GM12892 (cell line): ENCODE results near the gene CD200R1L.

ENCODE experiments used
- DNase-seq: peaks from one replicate; pipeline ENCODE4 v3.0.0; 2011; ENCODE audit not compliant: insufficient read length
- FAIRE-seq: peaks from 2 replicates; lab custom pipeline; 2011; peaks lifted over from hg19 to GRCh38; lab: Jason Lieb, UNC
- POLR2A ChIP-seq: IDR thresholded peaks from 2 replicates; pipeline ENCODE4 v1.6.1; 2011; ENCODE audit warnings: low read depth, low read length, control low read depth
- POLR2AphosphoS5 ChIP-seq: IDR thresholded peaks from 2 replicates; pipeline ENCODE4 v1.6.1; 2011; ENCODE audit warnings: low read depth, low read length, control low read depth
- TAF1 ChIP-seq: IDR thresholded peaks from 2 replicates; pipeline ENCODE4 v1.6.1; 2011; ENCODE audit warnings: low read depth, mild to moderate bottlenecking, control low read depth, low read length, borderline replicate concordance

CD200R1L gene

GRCh38 chr3:112817797-112818196 lies 28.9 kb downstream of the CD200R1L start:
- DNase-seq (no peak), FAIRE-seq (no peak)
- no peak for TF ChIP-seq POLR2A
- no peak for TF ChIP-seq TAF1
- no peak for TF ChIP-seq POLR2AphosphoS5

- no peak for FAIRE-seq
- no peak for TF ChIP-seq POLR2AphosphoS5
- no peak for TF ChIP-seq TAF1
- TF ChIP-seq POLR2A = no peak
- DNase-seq = no peak
These were observed 29.4 kb downstream of the CD200R1L start for GRCh38 chr3:112817271-112817670.

DNA sequence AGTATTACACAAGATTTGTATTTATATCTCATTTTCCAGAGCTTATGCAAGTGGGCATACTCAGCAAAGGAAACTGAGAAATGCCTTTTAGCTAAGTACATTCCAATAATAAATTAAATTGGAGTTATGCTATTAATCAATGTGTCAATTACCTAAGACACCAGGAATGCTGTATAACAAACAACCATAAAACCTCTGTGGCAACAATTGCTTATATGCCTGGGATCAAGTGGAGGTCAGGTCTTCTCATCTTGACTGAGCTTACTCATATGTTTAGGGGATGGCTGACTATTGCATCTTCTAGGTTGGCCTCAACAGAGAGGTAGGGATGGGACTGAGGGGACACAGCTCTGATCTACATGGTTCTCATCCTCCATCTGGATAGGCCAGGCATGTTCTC lies 30.7 kb downstream of the CD200R1L start:
- TF ChIP-seq POLR2AphosphoS5 = no peak
- no peak for TF ChIP-seq POLR2A
- TF ChIP-seq TAF1 = no peak
- FAIRE-seq (no peak), DNase-seq (no peak)

- TF ChIP-seq POLR2A (no peak), POLR2AphosphoS5 (no peak), TAF1 (no peak)
- DNase-seq = no peak
These were observed 32.4 kb downstream of the CD200R1L start for GRCh38 chr3:112814266-112814665.

GRCh38 chr3:112813723-112814171 lies 32.9 kb downstream of the CD200R1L start:
- DNase-seq = no peak
- no peak for FAIRE-seq

More at GRCh38 chr3:112814266-112814665, 32.4 kb downstream of the CD200R1L start:
- FAIRE-seq = peak; percentile 67

GRCh38 chr3:112813016-112813415 lies 33.6 kb downstream of the CD200R1L start:
- FAIRE-seq = no peak
- TF ChIP-seq POLR2AphosphoS5 (no peak), TAF1 (no peak), POLR2A (no peak)
- DNase-seq = no peak

More at GRCh38 chr3:112813723-112814171, 32.9 kb downstream of the CD200R1L start:
- TF ChIP-seq POLR2A (no peak), TAF1 (no peak), POLR2AphosphoS5 (no peak)

DNA sequence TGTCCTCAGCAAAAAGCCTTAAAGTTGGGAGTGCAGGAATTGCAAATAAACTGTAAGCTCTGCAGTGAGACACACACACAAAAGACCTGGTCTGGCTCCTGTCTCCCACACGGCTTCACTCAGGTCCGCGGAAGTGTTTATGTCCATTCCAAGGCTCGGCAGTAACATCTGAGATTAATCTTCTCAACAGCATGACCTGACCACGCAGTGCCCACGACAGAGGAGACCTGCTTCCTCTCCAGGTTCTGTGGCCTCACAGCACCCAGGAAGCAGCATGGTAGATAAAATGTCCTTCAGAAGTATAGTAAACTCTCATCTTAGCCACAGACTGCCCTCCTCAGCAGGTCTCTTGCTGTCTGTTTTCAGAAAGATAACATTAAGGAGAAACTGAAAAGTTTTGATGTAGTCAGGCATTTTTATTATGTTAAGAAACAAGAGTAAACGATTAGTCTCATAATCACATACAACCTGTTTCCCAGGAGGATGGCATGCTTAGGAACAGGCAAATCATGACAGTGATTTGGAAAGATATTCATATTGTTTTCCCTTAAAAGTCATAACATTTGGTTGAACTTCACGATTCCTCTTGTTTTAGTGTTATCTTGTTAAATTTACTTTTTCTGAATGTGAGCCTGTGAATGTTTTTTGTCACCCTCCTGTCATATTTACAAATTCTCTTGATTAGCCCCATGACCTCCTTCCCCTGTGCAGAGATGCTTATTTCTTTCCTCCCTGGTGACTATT lies 34.6 kb downstream of the CD200R1L start:
- TF ChIP-seq POLR2AphosphoS5 (no peak), TAF1 (no peak), POLR2A (no peak)
- no peak for DNase-seq
- no peak for FAIRE-seq

DNA sequence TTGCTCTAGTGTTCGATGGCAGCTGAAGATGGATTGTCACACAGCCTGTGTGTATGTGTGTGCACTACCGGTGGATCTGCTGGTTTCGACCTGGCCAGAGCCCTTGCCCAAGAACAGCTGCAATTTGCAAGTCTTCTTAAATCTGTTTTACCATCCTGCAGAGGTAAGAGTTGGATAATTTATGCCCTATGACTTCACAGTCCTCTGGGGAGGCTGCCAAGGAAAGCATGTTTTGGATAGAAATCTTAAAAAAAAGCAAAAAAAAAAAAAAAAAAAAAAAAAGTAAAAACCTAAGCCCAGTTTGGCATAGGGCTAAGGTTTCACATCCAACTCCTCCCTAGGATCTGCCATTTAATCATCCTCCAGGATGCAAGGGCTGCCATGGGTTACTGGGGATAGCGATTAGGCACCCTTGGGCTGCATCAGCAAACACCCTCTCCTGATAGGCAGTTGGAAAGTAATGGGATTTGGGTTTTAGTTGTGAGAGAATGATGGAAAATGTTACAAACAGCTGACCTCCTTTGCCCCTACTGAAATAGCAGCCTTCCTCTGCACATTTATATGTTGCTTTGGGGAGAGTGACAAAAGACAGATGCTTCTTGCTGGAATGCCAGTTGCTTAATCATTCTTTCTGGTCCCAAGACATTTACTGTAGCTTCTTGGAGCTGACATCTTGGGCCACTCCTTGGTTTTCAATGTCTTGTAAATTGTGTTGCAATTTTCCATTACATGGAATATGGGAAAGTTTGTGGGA lies 35.4 kb downstream of the CD200R1L start:
- no peak for DNase-seq
- no peak for TF ChIP-seq POLR2AphosphoS5
- TF ChIP-seq TAF1 = no peak
- TF ChIP-seq POLR2A = no peak
- FAIRE-seq = no peak

DNA sequence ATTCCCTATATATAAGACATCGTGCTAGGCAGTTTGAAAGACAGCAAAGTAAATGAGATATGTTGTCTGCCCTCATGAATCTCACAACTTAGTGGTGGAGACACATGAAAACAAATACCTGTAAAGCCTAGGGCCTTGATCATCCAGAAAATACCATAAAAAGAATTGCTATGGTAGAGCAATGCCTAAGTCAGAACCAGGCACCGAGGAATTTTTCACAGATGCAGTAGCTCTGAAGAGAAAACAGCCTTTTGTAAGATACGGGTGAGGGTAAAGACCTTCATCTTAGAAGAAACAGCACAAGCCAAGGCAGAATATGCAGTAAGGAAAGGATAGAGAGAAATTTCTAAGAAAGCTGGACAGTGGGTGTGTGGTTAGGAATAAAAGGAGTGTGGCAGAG lies 36.1 kb downstream of the CD200R1L start:
- DNase-seq = no peak
- TF ChIP-seq TAF1 (no peak), POLR2AphosphoS5 (no peak), POLR2A (no peak)
- FAIRE-seq = no peak

DNA sequence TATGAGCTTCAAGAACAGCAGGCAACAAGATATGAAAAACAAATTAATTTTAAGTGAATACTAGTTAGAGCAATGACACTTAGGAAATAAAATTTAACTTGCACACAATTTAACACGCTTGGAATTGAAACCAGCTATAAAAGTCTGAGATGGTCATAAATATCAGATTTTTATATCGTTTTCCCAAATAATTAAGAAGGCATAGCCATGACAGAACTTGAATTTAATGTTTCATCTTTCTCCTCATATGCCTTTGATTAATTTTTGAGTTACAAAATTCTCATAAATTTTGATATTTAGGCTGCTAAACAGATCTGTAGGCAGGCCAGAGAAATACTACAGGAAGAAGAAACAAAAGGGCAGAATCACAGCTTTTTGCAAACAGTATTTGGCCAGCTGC lies 38.5 kb downstream of the CD200R1L start:
- FAIRE-seq (no peak), DNase-seq (no peak)
- TF ChIP-seq POLR2AphosphoS5 (no peak), TAF1 (no peak), POLR2A (no peak)

DNA sequence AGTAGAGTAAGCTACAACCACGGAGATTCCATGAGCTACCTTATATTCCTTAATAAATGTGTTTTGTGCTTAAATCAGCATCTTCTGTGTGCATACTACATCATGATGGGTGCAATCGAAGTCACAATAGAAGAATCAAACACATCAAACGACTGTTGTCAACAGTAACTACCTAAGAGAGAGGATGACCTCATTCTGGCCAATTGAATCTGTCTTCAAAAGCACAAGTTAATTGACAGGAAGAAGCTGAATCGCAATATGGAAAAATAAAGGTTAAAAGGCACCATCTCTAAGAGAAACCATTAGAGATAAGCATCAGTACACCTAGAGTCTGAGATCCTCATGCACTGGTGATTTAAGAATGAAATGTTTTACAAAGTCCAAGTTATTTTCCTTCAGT lies 39.0 kb downstream of the CD200R1L start:
- no peak for TF ChIP-seq POLR2AphosphoS5
- TF ChIP-seq POLR2A = no peak
- TF ChIP-seq TAF1 = no peak
- FAIRE-seq (no peak), DNase-seq (no peak)
